ENCODE results near the gene CTF1.

The CTF1 gene

GRCh38 chr16:30896889-30897733 is 697 bp downstream of the CTF1 start:
- no peak for TF ChIP-seq CTCF (IDR thresholded peaks at IDR 0.05; ENCODE audit: low read depth, low read length)

GRCh38 chr16:30899794-30900193 is 3.4 kb downstream of the CTF1 start:
- Histone ChIP-seq H3K4me1 (peaks cover 2% of the 10 kb centered on the region; the same call in 1 of the 2 replicates), H3K9me3 (no peaks in the 10 kb centered on the region), H3K27me3 (no peaks in the 10 kb centered on the region), H3K4me3 (ENCODE audit: low read depth, low read length) (no peak overlapping the region), H3K36me3 (no peaks in the 10 kb centered on the region)
- TF ChIP-seq CTCF (IDR thresholded peaks at IDR 0.05; ENCODE audit: low read depth, low read length), result no peak
- DNase-seq, result no peak

More at GRCh38 chr16:30896889-30897733, 697 bp downstream of the CTF1 start:
- Histone ChIP-seq H3K4me3 (ENCODE audit: low read depth, low read length) (peak overlapping the region; percentile 38), H3K27me3 (no peaks in the 10 kb centered on the region), H3K4me1 (peaks cover 7% of the 10 kb centered on the region; the same call in 1 of the 2 replicates), H3K9me3 (no peaks in the 10 kb centered on the region), H3K36me3 (no peaks in the 10 kb centered on the region)
- peak; percentile 93 for DNase-seq

- Histone ChIP-seq H3K4me1 (no peaks in the 10 kb centered on the region), H3K36me3 (no peaks in the 10 kb centered on the region), H3K4me3 (ENCODE audit: low read depth, low read length) (no peak overlapping the region), H3K27me3 (no peaks in the 10 kb centered on the region), H3K9me3 (no peaks in the 10 kb centered on the region)
- DNase-seq, result no peak
- no peak for TF ChIP-seq CTCF (IDR thresholded peaks at IDR 0.05; ENCODE audit: low read depth, low read length)
These were observed 4.2 kb downstream of the CTF1 start for GRCh38 chr16:30900588-30900987.

DNA sequence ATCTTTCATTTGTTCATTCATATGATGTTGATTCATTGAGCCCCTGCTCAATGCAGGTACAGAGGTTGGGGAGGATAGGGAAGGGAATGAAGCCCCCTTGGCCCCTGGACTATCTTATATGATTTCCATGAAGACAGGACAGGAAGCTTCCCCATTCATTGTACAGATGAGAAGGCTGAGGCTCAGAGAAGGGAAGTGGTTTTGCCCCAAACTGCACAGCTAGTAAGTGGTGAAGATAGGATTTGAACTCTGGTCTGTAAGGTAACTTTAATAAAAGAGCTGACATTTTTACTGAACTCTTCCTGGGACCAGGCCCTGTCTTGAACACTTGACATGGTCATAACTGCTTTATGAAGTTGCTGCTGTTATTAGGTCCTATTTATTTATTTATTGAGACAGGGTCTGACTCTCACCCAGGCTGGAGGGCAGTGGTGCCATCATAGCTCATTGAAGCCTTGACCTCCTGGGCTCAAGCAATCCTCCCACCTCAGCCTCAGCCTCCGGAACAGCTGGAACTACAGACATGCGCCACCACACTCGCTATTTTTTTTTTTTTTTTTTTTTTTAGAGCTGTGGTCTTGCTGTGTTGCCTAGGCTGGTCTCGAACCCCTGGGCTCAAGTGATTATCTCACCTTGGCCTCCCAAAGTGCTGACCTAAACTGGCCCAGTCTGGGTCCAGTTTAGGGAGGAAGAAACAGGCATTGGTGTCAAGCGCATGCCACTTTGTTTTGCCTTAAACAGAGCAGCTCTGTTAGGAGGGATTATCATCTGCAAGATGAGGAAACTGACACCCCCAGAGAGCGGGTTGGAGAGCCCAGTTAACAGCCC is 5.0 kb downstream of the CTF1 start:
- no peak for TF ChIP-seq CTCF (IDR thresholded peaks at IDR 0.05; ENCODE audit: low read depth, low read length)
- no peaks in the 10 kb centered on the region for H3K27me3 ChIP-seq
- no peaks in the 10 kb centered on the region for H3K9me3 ChIP-seq
- H3K36me3 ChIP-seq, result no peaks in the 10 kb centered on the region
- no peaks in the 10 kb centered on the region for H3K4me1 ChIP-seq
- DNase-seq, result no peak
- H3K4me3 ChIP-seq (ENCODE audit: low read depth, low read length), result peak overlapping the region; percentile 46

DNA sequence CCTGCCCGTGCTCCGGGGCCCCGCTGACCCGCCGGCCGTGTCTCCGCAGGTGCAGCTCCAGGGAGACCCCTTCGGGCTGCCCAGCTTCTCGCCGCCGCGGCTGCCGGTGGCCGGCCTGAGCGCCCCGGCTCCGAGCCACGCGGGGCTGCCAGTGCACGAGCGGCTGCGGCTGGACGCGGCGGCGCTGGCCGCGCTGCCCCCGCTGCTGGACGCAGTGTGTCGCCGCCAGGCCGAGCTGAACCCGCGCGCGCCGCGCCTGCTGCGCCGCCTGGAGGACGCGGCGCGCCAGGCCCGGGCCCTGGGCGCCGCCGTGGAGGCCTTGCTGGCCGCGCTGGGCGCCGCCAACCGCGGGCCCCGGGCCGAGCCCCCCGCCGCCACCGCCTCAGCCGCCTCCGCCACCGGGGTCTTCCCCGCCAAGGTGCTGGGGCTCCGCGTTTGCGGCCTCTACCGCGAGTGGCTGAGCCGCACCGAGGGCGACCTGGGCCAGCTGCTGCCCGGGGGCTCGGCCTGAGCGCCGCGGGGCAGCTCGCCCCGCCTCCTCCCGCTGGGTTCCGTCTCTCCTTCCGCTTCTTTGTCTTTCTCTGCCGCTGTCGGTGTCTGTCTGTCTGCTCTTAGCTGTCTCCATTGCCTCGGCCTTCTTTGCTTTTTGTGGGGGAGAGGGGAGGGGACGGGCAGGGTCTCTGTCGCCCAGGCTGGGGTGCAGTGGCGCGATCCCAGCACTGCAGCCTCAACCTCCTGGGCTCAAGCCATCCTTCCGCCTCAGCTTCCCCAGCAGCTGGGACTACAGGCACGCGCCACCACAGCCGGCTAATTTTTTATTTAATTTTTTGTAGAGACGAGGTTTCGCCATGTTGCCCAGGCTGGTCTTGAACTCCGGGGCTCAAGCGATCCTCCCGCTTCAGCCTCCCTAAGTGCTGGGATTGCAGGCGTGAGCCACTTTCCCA is 5.9 kb downstream of the CTF1 start:
- Histone ChIP-seq H3K27me3 (no peaks in the 10 kb centered on the region), H3K36me3 (no peaks in the 10 kb centered on the region), H3K9me3 (no peaks in the 10 kb centered on the region), H3K4me3 (ENCODE audit: low read depth, low read length) (peak overlapping the region; percentile 51), H3K4me1 (no peaks in the 10 kb centered on the region)
- TF ChIP-seq CTCF (IDR thresholded peaks at IDR 0.05; ENCODE audit: low read depth, low read length), result no peak
- peak; percentile 76 for DNase-seq

Data from BE2C (cell line).